Measurements from ENCODE around the gene ARG2. TPM values are rescaled to one million over a fixed set of nuclear protein-coding genes. Genes with fewer than 3 reads are reported as not detected.

Gene ARG2
- total RNA-seq = 49.0 TPM

GRCh38 chr14:67619446-67620216 lies at the start of gene ARG2:
TSS of gene ARG2 (plus strand) at chr14:67619920. CDS start at chr14:67619978, 58 bp downstream.
- DNase-seq = peak; percentile 90

- DNase-seq = no peak
These were observed 49.3 kb upstream of the ARG2 start for GRCh38 chr14:67570453-67570852.

DNA sequence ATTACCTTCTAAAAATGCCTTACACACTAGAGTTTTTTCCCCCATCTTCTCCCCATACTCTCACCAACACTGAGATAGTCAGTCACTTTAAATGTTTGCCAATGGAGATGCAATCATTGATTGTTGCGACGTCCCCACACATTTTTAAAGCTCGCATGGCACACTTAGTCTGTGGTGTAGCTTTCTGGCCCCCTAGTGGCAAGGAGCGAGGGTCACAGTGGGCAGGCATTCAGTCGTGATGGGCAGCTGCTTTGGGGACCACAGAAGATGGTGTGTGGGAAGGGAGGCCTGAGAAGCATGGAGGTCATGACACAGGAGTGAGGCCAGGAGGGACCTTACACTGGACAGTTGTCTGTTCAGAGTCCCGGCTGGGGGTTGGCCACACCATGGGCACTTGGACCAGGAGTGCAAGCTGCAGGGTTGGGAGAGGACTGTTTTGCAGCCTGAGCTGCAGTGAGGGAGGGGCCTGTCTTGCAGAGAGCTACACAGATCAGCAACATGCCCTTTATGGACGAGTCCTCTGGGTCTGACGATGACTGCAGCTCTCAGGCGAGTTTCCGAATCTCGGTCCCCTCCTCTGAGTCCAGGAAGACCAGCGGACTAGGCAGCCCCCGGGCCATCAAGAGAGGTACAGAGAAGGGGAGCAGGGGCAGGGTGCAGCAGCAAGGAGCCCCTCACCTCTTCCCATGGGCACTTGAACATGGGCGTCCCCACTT lies 48.3 kb upstream of the ARG2 start:
- DNase-seq = peak; percentile 11

DNA sequence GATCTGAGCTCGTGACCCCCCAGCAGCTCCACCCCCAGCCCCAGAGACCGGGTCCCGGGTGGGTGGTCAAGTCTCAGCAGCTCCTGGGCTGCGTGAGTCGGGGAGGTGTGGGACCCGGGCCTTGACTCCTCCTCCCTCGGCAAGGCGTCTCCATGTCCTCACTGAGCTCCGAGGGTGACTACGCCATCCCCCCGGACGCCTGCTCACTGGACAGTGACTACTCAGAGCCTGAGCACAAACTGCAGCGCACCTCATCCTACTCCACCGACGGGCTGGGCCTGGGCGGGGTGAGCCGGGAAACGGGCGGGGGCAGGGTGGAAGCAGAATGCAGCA lies 47.8 kb upstream of the ARG2 start:
- DNase-seq = no peak

DNA sequence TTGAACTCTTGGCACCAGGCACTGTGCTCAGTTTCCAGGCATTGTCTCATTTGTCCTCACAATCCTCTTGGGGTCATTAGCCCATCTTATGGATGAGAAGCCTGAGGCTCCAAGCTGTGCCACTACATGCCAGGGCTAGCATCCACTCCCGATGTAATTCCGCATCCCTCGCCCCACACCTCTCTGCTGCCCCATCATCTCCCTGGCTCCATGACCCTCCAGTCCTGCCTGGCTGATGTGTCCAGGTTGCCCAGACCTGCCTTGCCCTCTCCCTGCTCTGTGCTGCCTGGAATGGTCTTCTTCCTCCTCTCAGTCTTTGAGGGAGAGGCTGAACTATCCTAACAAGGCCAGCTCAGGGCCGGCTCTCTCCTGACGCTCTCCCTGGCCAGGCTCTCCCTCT lies 47.1 kb upstream of the ARG2 start:
- no peak for DNase-seq

- DNase-seq = no peak
These were observed 46.3 kb upstream of the ARG2 start for GRCh38 chr14:67573228-67574010.

GRCh38 chr14:67574156-67574555 lies 45.6 kb upstream of the ARG2 start:
- DNase-seq = no peak

DNA sequence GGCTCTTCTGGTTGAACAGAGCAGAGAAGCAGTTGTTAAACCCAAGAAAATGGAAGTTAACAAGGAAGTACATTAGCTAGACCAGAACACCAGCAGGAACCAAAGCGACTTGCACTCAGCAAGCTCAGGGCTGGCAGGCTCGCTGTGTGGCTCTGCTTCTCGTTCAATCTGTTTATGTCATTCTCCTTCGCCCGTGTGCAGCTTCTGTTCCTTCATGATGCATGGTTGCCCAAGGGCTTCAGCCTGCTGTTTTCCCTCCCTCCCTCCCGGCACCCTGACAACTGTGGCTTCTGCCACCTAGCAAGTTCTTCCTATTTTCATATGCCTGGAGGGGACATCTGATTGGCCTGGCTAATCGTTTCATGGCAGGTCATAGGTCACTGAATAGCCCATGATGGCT lies 44.9 kb upstream of the ARG2 start:
- no peak for DNase-seq

- DNase-seq = no peak
These were observed 44.0 kb upstream of the ARG2 start for GRCh38 chr14:67575684-67576083.

DNA sequence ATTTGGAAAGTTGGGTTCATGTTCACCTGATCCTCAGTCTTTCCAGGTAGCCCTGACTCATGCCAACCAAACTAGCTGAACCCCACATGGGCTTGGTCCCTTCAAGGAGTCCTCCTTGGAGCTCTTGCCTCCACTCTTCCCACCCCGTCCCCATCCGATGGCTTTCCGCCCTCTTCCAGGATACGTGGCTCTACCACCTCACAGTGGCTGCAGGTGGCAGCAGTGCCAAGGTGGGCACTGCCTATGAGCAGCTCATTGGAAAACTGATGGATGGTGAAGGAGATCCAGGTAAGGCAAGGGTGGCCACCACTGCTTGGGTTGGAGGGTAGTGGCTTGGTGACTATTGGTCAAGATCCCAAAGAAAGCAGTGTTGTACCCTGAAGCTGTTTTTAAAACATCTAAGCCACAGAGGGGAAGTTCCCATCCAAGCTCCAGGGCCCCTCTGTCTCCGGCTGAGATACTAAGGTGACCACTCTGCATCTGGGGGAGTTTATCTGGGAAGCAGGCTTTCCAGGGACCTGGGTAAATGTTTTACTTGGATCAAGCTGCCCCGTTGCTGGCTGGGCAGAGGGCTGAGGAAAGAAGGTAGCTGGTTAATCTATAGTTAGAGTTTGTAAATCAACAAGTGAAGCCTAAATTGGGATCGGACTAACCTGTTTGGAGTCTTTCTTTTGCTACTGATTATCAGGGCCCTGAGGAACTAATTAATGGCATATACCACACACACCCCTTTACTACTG lies 43.3 kb upstream of the ARG2 start:
- no peak for DNase-seq

- DNase-seq = no peak
These were observed 42.4 kb upstream of the ARG2 start for GRCh38 chr14:67577181-67577808.

GRCh38 chr14:67577909-67578749 lies 41.6 kb upstream of the ARG2 start:
- DNase-seq = no peak

DNA sequence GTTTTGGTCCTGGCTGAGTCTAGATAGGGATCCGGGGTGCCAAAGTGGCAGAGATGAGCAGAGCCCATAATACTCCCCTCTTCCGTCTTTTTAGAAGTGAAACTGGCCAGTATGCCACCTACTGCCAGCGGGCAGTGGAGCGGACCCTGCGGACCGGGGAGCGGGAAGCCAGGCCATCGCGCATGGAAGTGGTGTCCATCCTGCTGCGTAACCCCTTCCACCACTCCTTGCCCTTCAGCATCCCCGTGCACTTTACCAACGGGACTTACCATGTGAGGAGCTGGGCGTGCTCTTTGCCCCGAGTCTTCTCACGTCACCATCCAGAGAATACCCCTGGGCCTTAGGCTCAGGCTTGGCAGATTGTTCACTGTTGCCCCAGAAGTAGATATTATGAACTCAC lies 40.7 kb upstream of the ARG2 start:
- DNase-seq = no peak

- no peak for DNase-seq
These were observed 40.1 kb upstream of the ARG2 start for GRCh38 chr14:67579636-67580035.

DNA sequence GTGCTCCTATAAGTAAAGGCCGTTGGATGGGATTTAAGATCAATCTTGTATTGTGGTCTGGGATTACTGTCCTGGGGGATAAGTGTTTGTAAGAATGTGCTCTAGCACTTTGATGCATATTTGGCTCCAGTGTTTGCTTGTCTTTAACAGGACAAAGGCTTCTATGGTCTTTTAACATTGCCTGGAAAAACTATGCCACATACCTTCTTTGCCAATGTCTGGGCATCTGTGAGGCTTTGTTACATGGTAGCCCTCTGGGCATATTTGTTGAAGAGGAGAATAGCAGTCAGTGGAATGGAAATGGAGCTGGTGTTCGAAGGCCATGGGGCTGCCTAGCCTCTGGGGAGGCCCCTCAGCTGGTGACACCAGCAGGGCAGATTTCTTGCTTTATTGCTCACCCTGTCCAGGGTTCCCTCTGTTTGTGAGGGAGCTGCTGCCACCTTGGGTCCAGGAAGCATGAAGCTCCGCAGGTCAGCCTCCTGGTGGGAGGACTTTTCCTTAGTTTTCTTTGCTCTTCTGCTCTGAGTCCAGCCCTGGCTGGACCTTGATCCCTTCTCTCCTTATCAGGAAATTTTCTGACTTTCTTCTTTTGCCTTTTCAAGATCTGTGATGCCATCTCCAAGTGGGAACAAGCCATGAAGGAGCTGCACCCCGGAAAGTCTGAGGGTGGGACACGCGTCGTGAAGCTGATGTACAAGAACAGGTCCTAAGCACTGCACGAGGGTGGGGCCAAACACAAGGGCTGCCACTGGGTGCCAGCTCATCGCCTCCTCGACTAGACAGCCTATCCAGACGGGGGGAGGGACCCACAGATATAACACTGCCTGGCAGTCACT lies 39.2 kb upstream of the ARG2 start:
- no peak for DNase-seq

GRCh38 chr14:67581643-67582042 lies 38.1 kb upstream of the ARG2 start:
- DNase-seq = no peak

DNA sequence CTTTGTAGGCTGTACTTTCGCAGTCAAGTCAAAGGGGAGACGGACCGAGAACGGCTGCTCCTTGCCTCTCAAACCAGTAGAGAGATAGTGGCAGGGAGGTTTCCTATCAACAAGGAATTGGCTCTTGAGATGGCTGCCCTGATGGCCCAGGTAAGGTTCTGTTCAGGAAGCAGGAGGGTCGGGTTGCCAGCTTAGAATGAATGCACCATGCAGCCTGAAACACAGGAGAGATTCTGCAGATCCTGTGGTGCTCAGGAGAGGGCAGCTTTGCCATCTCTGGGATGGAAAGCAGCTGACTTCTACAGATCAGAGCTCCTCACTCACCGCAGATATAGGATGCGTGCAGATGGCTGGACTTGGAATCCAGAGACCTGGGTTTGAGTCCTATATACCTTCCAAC lies 37.7 kb upstream of the ARG2 start:
- DNase-seq = no peak

DNA sequence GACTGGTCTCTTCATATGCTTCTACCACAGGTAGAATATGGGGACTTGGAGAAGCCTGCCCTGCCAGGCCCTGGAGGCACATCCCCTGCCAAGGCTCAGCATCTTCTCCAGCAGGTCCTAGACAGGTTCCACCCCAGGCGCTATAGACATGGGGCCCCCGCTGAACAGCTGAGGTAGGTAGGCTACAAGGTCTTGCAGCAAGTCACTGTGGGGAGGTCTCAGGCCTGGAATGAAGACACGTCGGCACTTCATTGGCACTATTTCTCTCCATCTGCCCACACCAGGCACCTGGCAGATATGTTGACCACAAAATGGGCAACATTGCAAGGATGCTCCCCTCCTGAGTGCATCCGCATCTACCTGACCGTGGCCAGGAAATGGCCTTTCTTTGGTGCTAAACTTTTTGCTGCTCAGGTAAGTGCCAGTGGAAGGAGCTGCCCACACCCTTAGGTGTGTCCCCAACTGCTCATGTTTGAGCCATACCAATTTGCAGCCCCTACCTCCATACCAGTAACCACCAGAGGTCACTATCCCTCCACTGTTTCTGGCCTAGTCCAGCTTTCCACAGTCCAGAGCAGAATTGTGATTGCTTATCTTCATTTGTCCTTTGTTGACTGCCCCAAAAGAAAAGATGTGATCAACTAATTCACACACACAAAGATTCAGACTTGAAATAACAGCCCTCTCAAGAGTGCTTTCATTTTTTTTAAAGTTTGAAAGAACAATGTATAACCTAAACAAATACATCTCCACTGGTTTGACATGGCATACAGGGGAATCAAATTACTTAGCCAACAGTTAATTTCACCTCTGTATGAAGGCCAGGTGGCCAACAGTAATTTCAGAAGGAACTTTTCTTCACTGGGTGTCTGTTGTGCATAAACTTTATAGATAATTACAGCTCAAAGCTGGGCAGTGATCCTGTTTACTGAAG lies 35.7 kb upstream of the ARG2 start:
- DNase-seq = no peak

GRCh38 chr14:67584978-67585377 lies 34.7 kb upstream of the ARG2 start:
- DNase-seq = no peak

Measured in occipital lobe (tissue), 2 donors.